Testis (tissue), 2 donors: ENCODE measurements around the gene PNPLA6.

Experiments
- CTCF ChIP-seq, 3 experiments: fragments of 450-650 bp in 2 of 3; fragments of 200-600 bp in 1 of 3; sonication (generic) in 1 of 3; IDR thresholded peaks; one replicate each; pipeline ENCODE4 v1.5.1; 2016 to 2019; ENCODE audit warnings: antibody characterized with exemption in 3 of 3, mild to moderate bottlenecking in 2 of 3, moderate library complexity in 1 of 3
- POLR2A ChIP-seq: fragments of 450-650 bp; IDR thresholded peaks from one replicate; pipeline ENCODE4 v1.6.1; 2017; ENCODE audit warnings: antibody characterized with exemption, mild to moderate bottlenecking, moderate library complexity

DNA sequence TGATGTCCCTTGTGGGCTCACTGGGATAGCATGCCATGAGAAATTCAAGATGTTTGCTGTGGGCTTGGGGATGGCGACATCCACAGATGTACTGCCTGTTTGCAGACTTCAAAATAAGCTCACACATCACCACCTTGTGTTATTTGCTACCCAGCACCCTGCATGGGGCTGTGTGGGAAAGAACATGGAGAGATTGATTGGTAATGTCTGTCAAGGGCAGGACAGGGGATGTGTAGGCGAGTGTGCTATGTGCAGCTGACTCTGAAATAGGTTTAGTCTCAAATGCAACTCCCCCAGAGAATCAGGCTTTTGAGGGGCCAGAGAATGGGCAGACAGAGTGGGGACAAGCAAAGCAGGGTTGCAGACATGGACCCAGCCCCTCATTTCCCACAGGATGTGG lies 24.7 kb downstream of the PNPLA6 start:
- TF ChIP-seq CTCF (IDR thresholded peaks at IDR 0.05) (no peak), POLR2A (no peak)
